Cardiac fibroblast (primary cell): ENCODE data around the gene ANKRD44.

Experiments used
- DNase-seq, 2 donors: peaks; one replicate each; pipeline versions ENCODE4 v3.0.0 to v3.0.0-alpha.2; 2010; ENCODE audit warnings: low read depth in 2 of 2
- H3K4me3 ChIP-seq, 2 donors: replicated peaks in 1 of 2; 1 replicate in 1 of 2; 2 replicates in 1 of 2; pipeline ENCODE4 v1.5.1; 2011; ENCODE audit warnings: low read depth in 2 of 2, low read length in 2 of 2, mild to moderate bottlenecking in 2 of 2, moderate library complexity in 1 of 2
- CTCF ChIP-seq: IDR thresholded peaks from one replicate; pipeline ENCODE4 v1.5.1; 2011; ENCODE audit warnings: low read depth, mild to moderate bottlenecking, low read length, inconsistent platforms

The ANKRD44 gene

DNA sequence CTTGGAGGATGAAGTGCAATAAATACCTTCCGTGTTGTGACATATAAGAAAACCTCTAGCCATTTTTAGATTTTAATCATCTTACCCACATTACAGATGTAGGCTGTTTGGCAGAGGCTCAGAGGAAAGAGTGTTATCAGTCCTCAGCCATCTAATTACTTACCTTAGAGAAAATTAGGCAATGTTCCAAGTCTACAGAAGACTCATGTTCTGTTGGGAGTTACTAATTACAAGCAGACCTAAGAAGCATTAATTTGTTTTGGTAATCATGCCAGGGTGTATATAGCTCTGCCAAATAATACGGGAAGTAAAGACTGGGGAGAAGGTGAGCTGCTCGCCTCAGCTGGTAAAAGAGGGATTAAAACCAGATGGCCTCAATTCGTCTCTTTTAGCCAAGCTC lies 258.2 kb downstream of the ANKRD44 start:
- no peak for TF ChIP-seq CTCF
- no peak for DNase-seq

DNA sequence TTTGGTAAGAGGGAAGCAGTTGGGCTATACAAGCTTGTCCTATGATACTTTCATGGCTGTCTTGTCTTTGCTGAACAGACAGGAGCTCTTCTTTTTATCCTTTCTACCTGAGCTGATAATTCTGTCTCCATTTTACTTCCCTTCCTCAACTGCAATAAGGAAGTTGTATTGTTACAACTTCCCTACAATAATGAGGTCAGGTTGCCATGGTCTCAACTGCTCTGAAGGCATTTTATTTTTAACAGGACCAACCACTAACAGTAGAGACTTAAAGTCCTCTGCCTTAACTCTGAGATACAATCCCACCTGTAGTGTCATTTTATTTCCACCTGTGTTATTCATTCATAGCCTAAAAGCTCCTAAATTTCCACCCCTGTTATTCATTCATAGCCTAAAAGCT lies 265.5 kb downstream of the ANKRD44 start:
- no peak for DNase-seq
- H3K4me3 ChIP-seq: no peak overlapping the region
- TF ChIP-seq CTCF: no peak

More for the DNA sequence above, 258.2 kb downstream of the ANKRD44 start:
- no peak overlapping the region for H3K4me3 ChIP-seq

- no peak for DNase-seq
- TF ChIP-seq CTCF: no peak
- no peak overlapping the region for H3K4me3 ChIP-seq
Measured at GRCh38 chr2:197042739-197043196, 267.8 kb downstream of the ANKRD44 start.

DNA sequence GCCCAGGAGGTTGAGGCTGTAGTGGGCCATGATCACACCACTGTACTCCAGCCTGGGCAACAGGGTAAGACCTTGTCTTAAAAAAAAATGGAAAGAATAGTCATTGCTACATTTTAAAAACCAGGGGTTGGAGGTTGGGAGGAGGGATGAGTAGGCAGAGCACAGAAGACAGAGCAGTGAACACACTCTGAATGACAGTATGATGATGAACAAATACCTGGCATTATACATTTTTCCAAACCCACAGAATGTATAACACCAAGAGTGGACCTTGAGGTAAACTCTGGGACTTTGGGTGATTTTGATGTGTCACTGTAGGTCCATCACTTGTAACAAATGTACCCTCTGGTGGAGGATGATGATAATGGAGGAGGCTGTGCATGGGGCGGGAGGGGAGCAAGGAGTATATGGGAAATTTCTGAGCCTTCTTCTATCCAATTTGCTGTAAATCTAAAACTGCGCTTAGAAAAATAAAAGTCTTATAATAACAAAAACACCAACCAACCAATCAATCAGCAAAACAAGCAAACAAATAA lies 272.6 kb downstream of the ANKRD44 start:
- TF ChIP-seq CTCF: peak; percentile 15
- no peak overlapping the region for H3K4me3 ChIP-seq
- peak in 1 of 2 donors; percentile 22 for DNase-seq

DNA sequence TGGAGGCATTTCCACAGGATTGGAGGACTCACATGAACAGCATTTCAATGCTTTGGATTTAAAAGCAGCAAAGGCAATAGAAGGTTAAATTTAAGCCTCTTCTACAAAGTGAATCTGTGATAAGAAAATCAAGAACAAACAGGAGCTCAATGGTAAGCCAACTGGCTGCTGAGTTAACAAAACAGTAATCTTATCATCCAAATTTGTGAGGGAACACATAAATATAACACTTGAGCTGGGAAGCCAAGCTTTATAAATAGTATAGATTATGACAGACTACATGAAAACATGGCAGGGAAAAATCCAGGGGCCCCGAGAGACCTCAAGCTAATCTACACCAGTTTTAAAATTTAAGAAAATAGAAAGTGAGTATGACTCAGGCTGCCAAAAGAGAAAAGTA lies 275.6 kb downstream of the ANKRD44 start:
- H3K4me3 ChIP-seq: no peak overlapping the region
- no peak for TF ChIP-seq CTCF
- peak in 1 of 2 donors; percentile 11 for DNase-seq

DNA sequence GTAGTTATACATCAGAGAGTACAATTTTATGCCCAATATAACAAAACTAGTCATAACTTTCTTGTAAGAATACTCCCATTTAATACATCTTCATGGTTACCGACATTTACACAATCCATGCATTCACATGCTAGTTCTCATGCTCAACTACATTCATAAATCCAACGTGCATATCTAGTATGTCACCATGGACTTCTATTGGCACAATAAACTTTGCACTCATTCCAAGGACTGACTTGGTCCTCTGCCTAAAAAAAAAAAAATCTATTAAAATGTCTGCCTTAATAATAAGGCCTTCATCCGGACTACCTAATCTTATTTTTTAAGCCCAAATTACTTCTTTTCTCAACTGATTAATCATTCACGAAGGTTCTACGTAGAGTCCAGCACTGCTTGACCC lies 276.3 kb downstream of the ANKRD44 start:
- no peak for TF ChIP-seq CTCF
- peak in 1 of 2 donors; percentile 6 for DNase-seq
- no peak overlapping the region for H3K4me3 ChIP-seq

DNA sequence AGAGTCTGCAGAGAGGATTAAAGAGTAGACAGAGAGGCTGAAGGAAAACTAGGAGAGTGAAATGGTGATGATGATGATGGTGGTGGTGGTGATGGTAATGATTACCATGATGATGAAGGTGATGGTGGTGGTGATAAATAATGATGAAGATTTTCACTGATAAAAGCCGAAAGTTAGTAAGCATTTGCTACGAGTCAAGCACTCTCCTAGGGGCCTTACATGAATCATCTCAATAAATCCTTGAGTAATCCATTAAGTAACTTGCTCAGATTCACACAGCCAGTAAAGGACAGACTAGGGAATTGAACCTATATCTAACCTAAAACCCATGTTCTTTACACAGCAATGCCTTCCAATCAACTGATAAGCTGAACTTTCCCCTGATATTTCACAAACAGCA lies 277.4 kb downstream of the ANKRD44 start:
- no peak for TF ChIP-seq CTCF
- H3K4me3 ChIP-seq: no peak overlapping the region
- DNase-seq: no peak
